ENCODE measurements around the gene HS2ST1.
A peak's percentile ranks its signal among the peaks of the same experiment; 100 is the strongest.
"Not testable (repeated sequence)": the region's sequence is repeated elsewhere in the genome, so short reads cannot be mapped to it uniquely, and the experiment has no call there.

The HS2ST1 gene

GRCh38 chr1:86914601-86914997, at the start of gene HS2ST1:
Gene HS2ST1, plus strand, starts transcription at chr1:86914635.
- DNase-seq (ENCODE audit: extremely low read depth in 1 of 2, low read depth in 1 of 2), result no peak

GRCh38 chr1:86865973-86866637, 48.3 kb upstream of the HS2ST1 start:
- no peak for DNase-seq (ENCODE audit: extremely low read depth in 1 of 2, low read depth in 1 of 2)

GRCh38 chr1:86866665-86867064, 47.8 kb upstream of the HS2ST1 start:
- no peak for DNase-seq (ENCODE audit: extremely low read depth in 1 of 2, low read depth in 1 of 2)

GRCh38 chr1:86867278-86867677, 47.2 kb upstream of the HS2ST1 start:
- DNase-seq (ENCODE audit: extremely low read depth in 1 of 2, low read depth in 1 of 2), result not testable (repeated sequence)

- DNase-seq (ENCODE audit: extremely low read depth in 1 of 2, low read depth in 1 of 2), result no peak
Measured at GRCh38 chr1:86868477-86868876, 46.0 kb upstream of the HS2ST1 start.

- no peak for DNase-seq (ENCODE audit: extremely low read depth in 1 of 2, low read depth in 1 of 2)
Measured at GRCh38 chr1:86871001-86871400, 43.4 kb upstream of the HS2ST1 start.

GRCh38 chr1:86872086-86872485, 42.3 kb upstream of the HS2ST1 start:
- DNase-seq (ENCODE audit: extremely low read depth in 1 of 2, low read depth in 1 of 2), result no peak

GRCh38 chr1:86875722-86876121, 38.7 kb upstream of the HS2ST1 start:
- DNase-seq (ENCODE audit: extremely low read depth in 1 of 2, low read depth in 1 of 2), result no peak

GRCh38 chr1:86887479-86888162, 26.8 kb upstream of the HS2ST1 start:
- DNase-seq (ENCODE audit: extremely low read depth in 1 of 2, low read depth in 1 of 2), result no peak

GRCh38 chr1:86888327-86888726, 26.1 kb upstream of the HS2ST1 start:
- no peak for DNase-seq (ENCODE audit: extremely low read depth in 1 of 2, low read depth in 1 of 2)

GRCh38 chr1:86899401-86899800, 15.0 kb upstream of the HS2ST1 start:
- DNase-seq (ENCODE audit: extremely low read depth in 1 of 2, low read depth in 1 of 2), result not testable (repeated sequence)

- no peak for DNase-seq (ENCODE audit: extremely low read depth in 1 of 2, low read depth in 1 of 2)
Measured at GRCh38 chr1:86905875-86906274, 8.6 kb upstream of the HS2ST1 start.

GRCh38 chr1:86906419-86906818, 8.0 kb upstream of the HS2ST1 start:
- no peak for DNase-seq (ENCODE audit: extremely low read depth in 1 of 2, low read depth in 1 of 2)

GRCh38 chr1:86912281-86912900, 2.0 kb upstream of the HS2ST1 start:
- no peak for DNase-seq (ENCODE audit: extremely low read depth in 1 of 2, low read depth in 1 of 2)

- DNase-seq (ENCODE audit: extremely low read depth in 1 of 2, low read depth in 1 of 2), result peak in 1 of 2 donors; percentile 5
Measured at GRCh38 chr1:86913399-86913895, 988 bp upstream of the HS2ST1 start.

GRCh38 chr1:86913896-86914600, 387 bp upstream of the HS2ST1 start, which contains the start of gene SELENOF:
Gene SELENOF, minus strand, starts transcription at chr1:86914126. Its CDS starts 15 bp downstream, at chr1:86914111.
- DNase-seq (ENCODE audit: extremely low read depth in 1 of 2, low read depth in 1 of 2), result peak; percentile 98 to 100

GRCh38 chr1:86914998-86915736, 732 bp downstream of the HS2ST1 start:
- peak in 1 of 2 donors; percentile 19 for DNase-seq (ENCODE audit: extremely low read depth in 1 of 2, low read depth in 1 of 2)

- DNase-seq (ENCODE audit: extremely low read depth in 1 of 2, low read depth in 1 of 2), result no peak
Measured at GRCh38 chr1:86915737-86916235, 1.4 kb downstream of the HS2ST1 start.

GRCh38 chr1:86916752-86917151, 2.3 kb downstream of the HS2ST1 start:
- DNase-seq (ENCODE audit: extremely low read depth in 1 of 2, low read depth in 1 of 2), result no peak

GRCh38 chr1:86922445-86922844, 8.0 kb downstream of the HS2ST1 start:
- DNase-seq (ENCODE audit: extremely low read depth in 1 of 2, low read depth in 1 of 2), result no peak
